OCI-LY3 (cell line): ENCODE results near the gene GFI1B.
"Not testable (repeated sequence)": the region's sequence is repeated elsewhere in the genome, so short reads cannot be mapped to it uniquely, and the experiment has no call there.

Experiments
- H2AFZ ChIP-seq: fragments of 200-600, 300-600 bp; shearing (Covaris generic); 2 replicates; pipeline ENCODE4 v1.6.0; 2014; ENCODE audit warnings: antibody characterized with exemption, low read depth, low read length
- H3K27ac ChIP-seq: fragments of 200-600, 300-600 bp; sonication (generic); 2 replicates; pipeline ENCODE4 v1.5.1; 2014; ENCODE audit warnings: mild to moderate bottlenecking, low read length, moderate library complexity, mixed read lengths
- H3K27me3 ChIP-seq: fragments of 200-600, 300-600 bp; sonication (generic); 2 replicates; pipeline ENCODE4 v1.6.1; 2014; ENCODE audit warnings: low read depth, low read length, mixed read lengths
- H3K36me3 ChIP-seq: fragments of 200-600, 300-600 bp; sonication (generic); replicated peaks from 2 replicates; pipeline ENCODE3; 2014; ENCODE audit warnings: low read depth, low read length, mixed read lengths
- H3K4me1 ChIP-seq: fragments of 300-600, 200-600 bp; sonication (generic); 2 replicates; pipeline ENCODE4 v1.6.1; 2014; ENCODE audit warnings: low read length, mixed read lengths
- H3K4me2 ChIP-seq: fragments of 200-600, 300-600 bp; sonication (generic); 2 replicates; pipeline ENCODE4 v1.6.1; 2014; ENCODE audit warnings: low read length, mixed read lengths
- H3K4me3 ChIP-seq: fragments of 300-600, 200-600 bp; sonication (generic); 2 replicates; pipeline ENCODE4 v1.5.1; 2014; ENCODE audit warnings: antibody characterized with exemption, mild to moderate bottlenecking, low read length, moderate library complexity
- H3K79me2 ChIP-seq: fragments of 300-600, 200-600 bp; shearing (Covaris generic); 2 replicates; pipeline ENCODE4 v1.6.1; 2014; ENCODE audit warnings: mild to moderate bottlenecking, low read length, mixed read lengths
- H3K9ac ChIP-seq: fragments of 300-600, 200-600 bp; shearing (Covaris generic); 2 replicates; pipeline ENCODE4 v1.6.0; 2014; ENCODE audit warnings: mild to moderate bottlenecking, low read length, moderate library complexity
- H3K9me3 ChIP-seq: fragments of 200-600, 300-600 bp; shearing (Covaris generic); 2 replicates; pipeline ENCODE4 v1.6.1; 2014; ENCODE audit warnings: low read length, mixed read lengths; ENCODE audit not compliant: insufficient read depth
- H4K20me1 ChIP-seq: fragments of 200-600, 300-600 bp; sonication (generic); 2 replicates; pipeline ENCODE4 v1.6.1; 2016; ENCODE audit warnings: low read length, mixed read lengths; ENCODE audit not compliant: insufficient read depth
- CTCF ChIP-seq: fragments of 200-600, 300-600 bp; sonication (generic); IDR thresholded peaks from 2 replicates; pipeline ENCODE4 v1.5.1; 2014; ENCODE audit warnings: antibody characterized with exemption, low read length, low read depth

Gene GFI1B

GRCh38 chr9:133040892-133041479, 62.5 kb downstream of the GFI1B start:
- not testable (repeated sequence) for H3K4me3 ChIP-seq, H2AFZ ChIP-seq, H3K27me3 ChIP-seq, H3K9me3 ChIP-seq, H3K27ac ChIP-seq, H3K4me2 ChIP-seq, H3K4me1 ChIP-seq, H3K9ac ChIP-seq
- Histone ChIP-seq H3K36me3 (peaks cover 44% of the 10 kb centered on the region), H4K20me1 (peaks cover 36% of the 10 kb centered on the region), H3K79me2 (peaks cover 48% of the 10 kb centered on the region)
- peak; percentile 39 for TF ChIP-seq CTCF
